HEK293 (cell line): Measurements from ENCODE around the gene KRT17.

Source experiments
- CTCF ChIA-PET: fragments of 350-600 bp; formaldehyde crosslinking; extraction: SDS; loops from one replicate; lab custom pipeline; 2021; ENCODE audit warnings: antibody characterized with exemption; lab: Yijun Ruan, JAX
- POLR2A ChIA-PET: fragments of 300-600 bp; formaldehyde crosslinking; extraction: SDS; loops from one replicate; lab custom pipeline; 2020; ENCODE audit warnings: antibody characterized with exemption, inconsistent platforms; lab: Yijun Ruan, JAX
- H3K27ac ChIP-seq: fragments of 200-500 bp; sonication (Bioruptor generic); 2 replicates; pipeline ENCODE4 v1.5.1; 2014; ENCODE audit warnings: low read depth, low read length, control low read depth, inconsistent platforms; ENCODE audit errors: extremely low read depth
- H3K36me3 ChIP-seq, 2 experiments: fragments of 200-500 bp in 1 of 2; sonication (Bioruptor generic) in 1 of 2; 1 replicate in 1 of 2; 2 replicates in 1 of 2; pipeline ENCODE4 v1.5.1; 2014 to 2017; ENCODE audit warnings: inconsistent platforms in 2 of 2, low read length in 2 of 2; ENCODE audit not compliant: control insufficient read depth in 2 of 2, insufficient read depth in 1 of 2
- H3K4me1 ChIP-seq: fragments of 200-500 bp; sonication (Bioruptor generic); 2 replicates; pipeline ENCODE4 v1.5.1; 2014; ENCODE audit warnings: mild to moderate bottlenecking, low read length, inconsistent platforms; ENCODE audit not compliant: control insufficient read depth, insufficient read depth
- H3K4me3 ChIP-seq: 2 replicates; pipeline ENCODE4 v1.5.1; 2011; ENCODE audit warnings: low read depth, mild to moderate bottlenecking, control low read depth, low read length, moderate library complexity
- H3K9me3 ChIP-seq: fragments of 200-500 bp; sonication (Bioruptor generic); 2 replicates; pipeline ENCODE4 v1.5.1; 2014; ENCODE audit warnings: low read depth, low read length, inconsistent platforms; ENCODE audit not compliant: control insufficient read depth, insufficient read depth
- GLIS1 ChIP-seq: fragments of 450-650 bp; formaldehyde crosslinking; IDR thresholded peaks from 2 replicates; pipeline ENCODE4 v1.5.1; 2016; ENCODE audit warnings: missing biosample characterization, missing genetic modification characterization
- KLF9 ChIP-seq: fragments of 450-650 bp; formaldehyde crosslinking; IDR thresholded peaks from 2 replicates; pipeline ENCODE4 v1.5.1; 2016; ENCODE audit warnings: missing biosample characterization, missing genetic modification characterization, low read depth
- REPIN1 ChIP-seq: fragments of 450-650 bp; formaldehyde crosslinking; IDR thresholded peaks from 2 replicates; pipeline ENCODE4 v1.5.1; 2017; ENCODE audit warnings: missing biosample characterization, missing genetic modification characterization, low read depth
- ZBTB20 ChIP-seq: fragments of 450-650 bp; formaldehyde crosslinking; IDR thresholded peaks from 2 replicates; pipeline ENCODE4 v1.5.1; 2016; ENCODE audit warnings: missing biosample characterization, missing genetic modification characterization
- ZFP3 ChIP-seq: fragments of 450-650 bp; formaldehyde crosslinking; IDR thresholded peaks from 2 replicates; pipeline ENCODE4 v1.5.1; 2016; ENCODE audit warnings: low read depth, missing biosample characterization, missing genetic modification characterization
- ZIC2 ChIP-seq: fragments of 450-650 bp; formaldehyde crosslinking; IDR thresholded peaks from 2 replicates; pipeline ENCODE4 v1.5.1; 2016; ENCODE audit warnings: missing biosample characterization, missing genetic modification characterization
- ZNF174 ChIP-seq: fragments of 450-650 bp; formaldehyde crosslinking; IDR thresholded peaks from 2 replicates; pipeline ENCODE4 v1.5.0; 2017; ENCODE audit warnings: missing biosample characterization, mild to moderate bottlenecking, missing genetic modification characterization
- ZNF341 ChIP-seq: fragments of 450-650 bp; formaldehyde crosslinking; IDR thresholded peaks from 2 replicates; pipeline ENCODE4; 2016; ENCODE audit warnings: low read depth, missing biosample characterization, missing genetic modification characterization
- ZNF37A ChIP-seq: fragments of 450-650 bp; IDR thresholded peaks from 2 replicates; pipeline ENCODE4 v1.5.1; 2018; ENCODE audit warnings: missing biosample characterization, missing genetic modification characterization
- ZNF391 ChIP-seq: fragments of 450-650 bp; formaldehyde crosslinking; IDR thresholded peaks from 2 replicates; pipeline ENCODE4 v1.5.1; 2016; ENCODE audit warnings: low read depth, missing biosample characterization, missing genetic modification characterization, borderline replicate concordance
- ZNF48 ChIP-seq: fragments of 450-650 bp; formaldehyde crosslinking; IDR thresholded peaks from 2 replicates; pipeline ENCODE4 v1.5.1; 2016; ENCODE audit warnings: missing biosample characterization, missing genetic modification characterization
- ZNF571 ChIP-seq: fragments of 450-650 bp; formaldehyde crosslinking; IDR thresholded peaks from 2 replicates; pipeline ENCODE4 v1.5.0; 2017; ENCODE audit warnings: missing biosample characterization, missing genetic modification characterization
- ZNF670 ChIP-seq: fragments of 450-650 bp; formaldehyde crosslinking; IDR thresholded peaks from 2 replicates; pipeline ENCODE4 v1.5.1; 2016; ENCODE audit warnings: missing biosample characterization, missing genetic modification characterization, low read depth
- ZNF677 ChIP-seq: fragments of 450-650 bp; IDR thresholded peaks from 2 replicates; pipeline ENCODE4 v1.5.0; 2018; ENCODE audit warnings: missing biosample characterization, mild to moderate bottlenecking, missing genetic modification characterization, moderate library complexity
- ZSCAN16 ChIP-seq: fragments of 450-650 bp; formaldehyde crosslinking; IDR thresholded peaks from 2 replicates; pipeline ENCODE4 v1.5.1; 2016; ENCODE audit warnings: missing biosample characterization, missing genetic modification characterization
- TF ChIP-seq, protein P1 (sequence below): fragments of 450-650 bp; formaldehyde crosslinking; IDR thresholded peaks from 2 replicates; pipeline ENCODE4 v1.5.1; 2017; ENCODE audit warnings: missing biosample characterization, missing genetic modification characterization
- TF ChIP-seq, protein P2 (sequence below): fragments of 450-650 bp; IDR thresholded peaks from 2 replicates; pipeline ENCODE4 v1.5.1; 2018; ENCODE audit warnings: missing biosample characterization, missing genetic modification characterization
- TF ChIP-seq, protein P3 (sequence below): fragments of 450-650 bp; formaldehyde crosslinking; conservative IDR thresholded peaks from 2 replicates; pipeline ENCODE4 v1.5.1; 2016; ENCODE audit warnings: low read depth, missing biosample characterization, missing genetic modification characterization

KRT17 gene

DNA sequence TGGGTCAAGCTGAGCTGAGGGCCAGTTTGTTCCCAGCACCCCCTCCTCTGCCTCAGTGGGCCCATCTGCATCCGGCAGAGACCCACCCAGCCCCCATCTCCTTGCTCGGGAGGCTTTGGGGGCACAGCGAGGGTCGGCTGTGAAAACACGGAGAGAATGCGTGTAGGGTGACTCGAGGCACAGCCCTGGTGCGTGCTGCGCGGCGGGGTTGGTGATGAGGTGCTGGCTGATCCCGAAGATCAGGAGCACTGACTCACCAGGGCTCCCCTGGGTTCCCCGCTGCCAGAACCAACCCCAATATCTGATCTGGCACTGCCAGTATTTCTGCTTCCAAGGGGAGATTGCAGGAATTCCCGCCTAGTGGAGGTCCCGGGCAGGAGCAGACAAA is 7.5 kb upstream of the KRT17 start:
- TF ChIP-seq ZBTB20 (tag by site-specific recombination): no peak
- no peak for TF ChIP-seq ZNF48 (tag by site-specific recombination)
- TF ChIP-seq KLF9 (tag by site-specific recombination): no peak
- TF ChIP-seq GLIS1: no peak
- no peak for TF ChIP-seq ZNF174 (tag by site-specific recombination)
- TF ChIP-seq ZNF37A (tag by site-specific recombination): no peak
- TF ChIP-seq, protein P1, sequence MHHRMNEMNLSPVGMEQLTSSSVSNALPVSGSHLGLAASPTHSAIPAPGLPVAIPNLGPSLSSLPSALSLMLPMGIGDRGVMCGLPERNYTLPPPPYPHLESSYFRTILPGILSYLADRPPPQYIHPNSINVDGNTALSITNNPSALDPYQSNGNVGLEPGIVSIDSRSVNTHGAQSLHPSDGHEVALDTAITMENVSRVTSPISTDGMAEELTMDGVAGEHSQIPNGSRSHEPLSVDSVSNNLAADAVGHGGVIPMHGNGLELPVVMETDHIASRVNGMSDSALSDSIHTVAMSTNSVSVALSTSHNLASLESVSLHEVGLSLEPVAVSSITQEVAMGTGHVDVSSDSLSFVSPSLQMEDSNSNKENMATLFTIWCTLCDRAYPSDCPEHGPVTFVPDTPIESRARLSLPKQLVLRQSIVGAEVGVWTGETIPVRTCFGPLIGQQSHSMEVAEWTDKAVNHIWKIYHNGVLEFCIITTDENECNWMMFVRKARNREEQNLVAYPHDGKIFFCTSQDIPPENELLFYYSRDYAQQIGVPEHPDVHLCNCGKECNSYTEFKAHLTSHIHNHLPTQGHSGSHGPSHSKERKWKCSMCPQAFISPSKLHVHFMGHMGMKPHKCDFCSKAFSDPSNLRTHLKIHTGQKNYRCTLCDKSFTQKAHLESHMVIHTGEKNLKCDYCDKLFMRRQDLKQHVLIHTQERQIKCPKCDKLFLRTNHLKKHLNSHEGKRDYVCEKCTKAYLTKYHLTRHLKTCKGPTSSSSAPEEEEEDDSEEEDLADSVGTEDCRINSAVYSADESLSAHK (tag by site-specific recombination): no peak
- no peak for TF ChIP-seq ZIC2 (tag by site-specific recombination)
- no peak for TF ChIP-seq ZFP3 (tag by site-specific recombination)
- TF ChIP-seq, protein P2, sequence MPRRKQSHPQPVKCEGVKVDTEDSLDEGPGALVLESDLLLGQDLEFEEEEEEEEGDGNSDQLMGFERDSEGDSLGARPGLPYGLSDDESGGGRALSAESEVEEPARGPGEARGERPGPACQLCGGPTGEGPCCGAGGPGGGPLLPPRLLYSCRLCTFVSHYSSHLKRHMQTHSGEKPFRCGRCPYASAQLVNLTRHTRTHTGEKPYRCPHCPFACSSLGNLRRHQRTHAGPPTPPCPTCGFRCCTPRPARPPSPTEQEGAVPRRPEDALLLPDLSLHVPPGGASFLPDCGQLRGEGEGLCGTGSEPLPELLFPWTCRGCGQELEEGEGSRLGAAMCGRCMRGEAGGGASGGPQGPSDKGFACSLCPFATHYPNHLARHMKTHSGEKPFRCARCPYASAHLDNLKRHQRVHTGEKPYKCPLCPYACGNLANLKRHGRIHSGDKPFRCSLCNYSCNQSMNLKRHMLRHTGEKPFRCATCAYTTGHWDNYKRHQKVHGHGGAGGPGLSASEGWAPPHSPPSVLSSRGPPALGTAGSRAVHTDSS: no peak
- no peak for TF ChIP-seq ZNF391 (tag by site-specific recombination)
- TF ChIP-seq, protein P3, sequence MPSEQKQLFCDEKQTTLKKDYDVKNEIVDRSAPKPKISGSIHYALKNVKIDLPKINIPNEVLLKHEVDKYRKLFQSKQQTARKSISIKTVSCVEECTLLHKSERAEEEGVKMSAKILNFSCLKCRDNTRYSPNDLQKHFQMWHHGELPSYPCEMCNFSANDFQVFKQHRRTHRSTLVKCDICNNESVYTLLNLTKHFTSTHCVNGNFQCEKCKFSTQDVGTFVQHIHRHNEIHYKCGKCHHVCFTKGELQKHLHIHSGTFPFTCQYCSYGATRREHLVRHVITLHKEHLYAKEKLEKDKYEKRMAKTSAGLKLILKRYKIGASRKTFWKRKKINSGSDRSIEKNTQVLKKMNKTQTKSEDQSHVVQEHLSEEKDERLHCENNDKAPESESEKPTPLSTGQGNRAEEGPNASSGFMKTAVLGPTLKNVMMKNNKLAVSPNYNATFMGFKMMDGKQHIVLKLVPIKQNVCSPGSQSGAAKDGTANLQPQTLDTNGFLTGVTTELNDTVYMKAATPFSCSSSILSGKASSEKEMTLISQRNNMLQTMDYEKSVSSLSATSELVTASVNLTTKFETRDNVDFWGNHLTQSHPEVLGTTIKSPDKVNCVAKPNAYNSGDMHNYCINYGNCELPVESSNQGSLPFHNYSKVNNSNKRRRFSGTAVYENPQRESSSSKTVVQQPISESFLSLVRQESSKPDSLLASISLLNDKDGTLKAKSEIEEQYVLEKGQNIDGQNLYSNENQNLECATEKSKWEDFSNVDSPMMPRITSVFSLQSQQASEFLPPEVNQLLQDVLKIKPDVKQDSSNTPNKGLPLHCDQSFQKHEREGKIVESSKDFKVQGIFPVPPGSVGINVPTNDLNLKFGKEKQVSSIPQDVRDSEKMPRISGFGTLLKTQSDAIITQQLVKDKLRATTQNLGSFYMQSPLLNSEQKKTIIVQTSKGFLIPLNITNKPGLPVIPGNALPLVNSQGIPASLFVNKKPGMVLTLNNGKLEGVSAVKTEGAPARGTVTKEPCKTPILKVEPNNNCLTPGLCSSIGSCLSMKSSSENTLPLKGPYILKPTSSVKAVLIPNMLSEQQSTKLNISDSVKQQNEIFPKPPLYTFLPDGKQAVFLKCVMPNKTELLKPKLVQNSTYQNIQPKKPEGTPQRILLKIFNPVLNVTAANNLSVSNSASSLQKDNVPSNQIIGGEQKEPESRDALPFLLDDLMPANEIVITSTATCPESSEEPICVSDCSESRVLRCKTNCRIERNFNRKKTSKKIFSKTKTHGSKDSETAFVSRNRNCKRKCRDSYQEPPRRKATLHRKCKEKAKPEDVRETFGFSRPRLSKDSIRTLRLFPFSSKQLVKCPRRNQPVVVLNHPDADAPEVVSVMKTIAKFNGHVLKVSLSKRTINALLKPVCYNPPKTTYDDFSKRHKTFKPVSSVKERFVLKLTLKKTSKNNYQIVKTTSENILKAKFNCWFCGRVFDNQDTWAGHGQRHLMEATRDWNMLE (tag by site-specific recombination): no peak
- no peak for TF ChIP-seq ZNF670 (tag by site-specific recombination)
- TF ChIP-seq ZSCAN16: no peak
- TF ChIP-seq ZNF677 (tag by site-specific recombination): no peak
- no peak for TF ChIP-seq ZNF571 (tag by site-specific recombination)
- no peak for TF ChIP-seq ZNF341 (tag by site-specific recombination)
- TF ChIP-seq REPIN1 (tag by site-specific recombination): no peak
- H3K9me3 ChIP-seq: no peaks in the 10 kb centered on the region
- no peak overlapping the region for H3K4me3 ChIP-seq
- ChIA-PET POLR2A (no interaction called here), CTCF (interaction anchor here (1.3 kb wide), 1 partner anchor 17 kb away, joined by 4 read pairs; no protein-coding TSS in a partner anchor)
- no peak overlapping the region for H3K27ac ChIP-seq
- no peaks in the 10 kb centered on the region for H3K36me3 ChIP-seq
- no peaks in the 10 kb centered on the region for H3K4me1 ChIP-seq
